A204.1 (cell line): ENCODE results near the gene RTN1.
A peak's percentile ranks its signal among the peaks of the same experiment; 100 is the strongest.
"Not testable (repeated sequence)": the region's sequence is repeated elsewhere in the genome, so short reads cannot be mapped to it uniquely, and the experiment has no call there.

Source experiments
- FAIRE-seq: peaks from 2 replicates; lab custom pipeline; 2012; peaks lifted over from hg19 to GRCh38; lab: Jason Lieb, UNC

RTN1 gene

DNA sequence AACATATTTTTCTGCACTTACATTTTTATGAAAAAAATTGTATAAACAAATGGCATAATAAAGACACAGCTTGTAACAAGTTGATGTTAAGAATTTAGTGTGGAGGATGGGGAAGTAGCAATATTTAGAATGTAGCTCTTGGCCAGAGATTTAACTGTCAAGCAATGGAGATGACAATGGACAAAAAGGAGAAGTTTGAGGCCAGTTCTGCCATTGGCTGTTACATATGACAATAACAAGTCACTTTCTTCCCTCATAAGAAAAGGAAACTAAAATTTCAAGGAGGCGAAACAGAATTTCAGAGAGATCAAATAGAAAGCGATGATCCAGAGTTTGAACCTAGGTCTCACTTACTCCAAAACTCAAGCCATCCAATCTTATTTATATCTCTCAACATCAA, 171.1 kb downstream of the RTN1 start:
- FAIRE-seq: no peak

DNA sequence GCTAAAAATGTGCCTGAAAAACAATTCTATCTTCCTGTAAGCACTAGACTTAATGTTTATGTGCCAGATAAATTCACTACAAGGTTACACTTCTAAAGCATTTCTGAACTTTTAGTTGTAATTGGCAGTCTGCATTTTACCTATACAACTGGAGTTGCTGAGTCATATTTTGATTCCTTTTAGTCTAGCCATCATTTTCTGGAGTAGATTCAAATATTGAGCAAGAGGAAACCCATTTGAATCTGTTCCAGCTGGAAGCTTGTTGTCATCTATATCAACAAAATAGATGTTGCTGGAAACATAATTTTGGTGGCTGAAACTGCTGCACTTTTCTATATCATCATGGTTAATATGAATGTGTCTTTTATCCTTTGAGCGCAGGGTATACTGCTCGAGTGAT, 171.8 kb downstream of the RTN1 start:
- FAIRE-seq: no peak

DNA sequence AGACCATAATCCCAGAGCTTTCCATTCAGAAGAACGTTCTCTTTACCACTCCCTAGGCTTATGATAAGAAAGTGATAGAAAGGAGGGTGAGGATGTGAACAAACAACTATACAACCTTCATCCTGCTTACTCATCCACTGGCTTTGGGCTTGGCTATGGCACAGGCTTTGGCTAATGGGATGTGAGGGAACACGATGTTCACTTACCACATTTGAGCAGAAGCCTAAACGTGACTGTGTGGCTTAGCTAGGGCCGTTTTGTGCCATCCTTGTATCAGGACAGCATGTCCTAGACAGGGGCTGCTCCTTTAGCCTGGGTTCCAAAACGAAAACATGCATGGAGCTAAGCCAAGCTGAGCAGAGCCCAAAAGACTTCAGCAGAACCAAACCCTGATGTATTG, 175.4 kb downstream of the RTN1 start:
- FAIRE-seq: no peak

- FAIRE-seq: no peak
These were observed 179.3 kb downstream of the RTN1 start for GRCh38 chr14:59691266-59691665.

GRCh38 chr14:59690426-59690825, 180.2 kb downstream of the RTN1 start:
- FAIRE-seq: no peak

GRCh38 chr14:59688224-59689170, 182.1 kb downstream of the RTN1 start:
- FAIRE-seq: no peak

DNA sequence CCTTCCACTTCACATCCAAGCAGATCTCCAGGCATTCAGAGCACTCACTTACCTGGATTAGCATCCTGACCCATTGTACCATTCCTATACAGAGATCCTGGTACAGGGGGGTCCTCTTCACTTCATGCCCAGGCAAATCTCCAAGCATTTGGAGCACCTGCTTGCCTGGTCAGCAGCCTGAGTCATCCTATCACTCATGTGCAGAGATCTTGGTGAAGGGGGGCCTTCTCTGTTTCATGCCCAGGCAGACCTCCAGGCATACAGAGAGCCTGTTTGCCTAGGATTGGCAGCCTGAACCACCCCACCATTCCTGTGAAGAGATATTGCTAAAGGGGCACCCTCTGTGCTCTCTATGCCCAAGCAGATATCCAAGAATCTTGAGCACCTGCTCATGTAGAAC, 182.9 kb downstream of the RTN1 start:
- FAIRE-seq: no peak

DNA sequence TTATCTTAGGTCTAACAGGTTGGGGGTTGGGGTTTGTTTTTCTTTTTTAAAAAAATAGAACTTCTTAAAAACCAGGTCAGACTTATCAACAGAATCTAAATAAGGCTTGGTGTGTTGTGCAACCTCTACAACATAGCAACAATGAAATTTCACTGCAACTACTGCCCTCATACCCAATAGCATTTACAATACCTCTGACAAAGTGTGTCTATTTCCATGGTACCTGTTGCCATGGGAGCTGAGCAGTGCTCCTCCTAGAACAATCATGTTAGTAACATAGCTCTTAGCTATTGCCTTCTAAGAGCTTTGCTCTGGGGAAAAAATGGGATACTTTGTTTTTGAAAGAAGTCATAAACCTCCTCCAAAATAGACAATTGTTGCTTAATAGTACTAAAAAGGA, 190.7 kb downstream of the RTN1 start:
- FAIRE-seq: no peak

DNA sequence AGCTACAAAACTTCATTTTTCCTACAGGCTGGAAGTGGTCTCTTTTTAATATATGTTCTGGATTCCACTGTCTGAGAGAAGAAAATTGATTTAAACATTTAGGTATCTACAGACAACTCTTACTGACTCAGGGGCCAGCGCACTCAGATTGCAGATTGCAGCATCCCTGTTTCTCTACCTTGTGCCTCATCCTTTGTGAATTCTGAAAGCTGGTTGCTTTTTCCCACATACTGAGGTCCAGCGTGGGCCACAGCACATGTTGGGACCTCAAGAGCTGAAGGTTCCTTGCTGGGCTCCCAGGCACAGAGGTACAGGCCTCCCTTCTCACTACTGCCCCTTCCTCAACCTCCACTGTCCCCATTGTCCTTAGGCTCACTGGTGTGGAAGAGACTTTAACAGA, 192.2 kb downstream of the RTN1 start:
- no peak for FAIRE-seq

- FAIRE-seq: no peak
These were observed 192.8 kb downstream of the RTN1 start for GRCh38 chr14:59677771-59678231.

- FAIRE-seq: peak; percentile 27
These were observed 195.2 kb downstream of the RTN1 start for GRCh38 chr14:59675394-59675793.

GRCh38 chr14:59664741-59665140, 205.8 kb downstream of the RTN1 start:
- no peak for FAIRE-seq

DNA sequence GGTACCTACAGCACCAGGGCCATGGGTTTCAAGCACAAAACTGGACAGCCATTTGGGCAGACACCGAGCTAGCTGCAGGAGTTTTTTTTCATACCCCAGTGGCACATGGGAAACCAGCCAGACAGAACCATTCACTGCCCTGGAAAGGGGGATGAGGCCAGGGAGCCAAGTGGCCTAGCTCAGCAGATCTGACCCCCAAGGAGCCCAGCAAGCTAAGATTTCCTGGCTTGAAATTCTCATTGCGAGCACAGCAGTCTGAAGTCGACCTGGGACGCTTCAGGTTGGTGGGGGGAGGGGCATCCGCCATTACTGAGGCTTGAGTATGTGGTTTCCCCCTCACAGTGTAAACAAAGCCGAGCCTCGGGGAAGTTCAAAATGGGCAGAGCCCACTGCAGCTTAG, 212.8 kb downstream of the RTN1 start:
- no peak for FAIRE-seq

DNA sequence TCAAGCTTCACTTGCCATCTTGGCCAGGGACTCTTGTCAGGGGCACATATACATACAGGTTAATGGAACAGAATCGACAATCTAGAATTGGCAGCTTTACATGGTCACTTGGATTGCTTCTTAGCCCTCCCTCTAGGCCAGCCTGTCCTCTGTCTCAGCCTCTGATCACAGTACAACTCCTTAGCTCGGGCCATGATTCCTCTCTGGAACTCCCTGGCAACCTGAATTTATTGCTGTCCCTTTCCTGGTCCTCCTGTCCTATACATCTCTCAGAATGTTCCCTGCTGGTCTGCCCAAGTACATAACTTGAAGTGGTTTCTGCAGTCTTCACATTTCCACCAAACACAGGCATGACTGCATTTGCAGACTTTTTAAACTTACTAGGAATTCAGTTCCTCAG, 214.1 kb downstream of the RTN1 start:
- FAIRE-seq: no peak

- FAIRE-seq: not testable (repeated sequence)
These were observed 216.4 kb downstream of the RTN1 start for GRCh38 chr14:59654131-59654530.

DNA sequence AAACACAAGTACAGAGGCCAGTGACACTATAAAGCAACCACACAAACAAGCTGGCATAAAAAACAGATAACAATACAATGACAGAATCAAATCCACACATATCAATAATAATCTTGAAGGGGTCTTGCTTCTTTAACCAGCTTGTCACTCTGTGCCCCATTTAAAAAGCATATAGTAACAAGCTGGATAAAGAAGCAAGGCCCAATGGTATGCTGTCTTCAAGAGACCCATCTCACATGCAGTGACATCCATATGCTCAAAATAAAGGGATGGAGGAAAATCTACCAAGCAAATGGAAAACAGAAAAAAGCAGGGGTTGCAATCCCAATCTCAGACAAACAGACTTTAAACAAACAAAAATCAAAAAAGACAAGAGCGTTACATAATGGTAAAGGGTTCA, 223.7 kb downstream of the RTN1 start:
- FAIRE-seq: not testable (repeated sequence)

DNA sequence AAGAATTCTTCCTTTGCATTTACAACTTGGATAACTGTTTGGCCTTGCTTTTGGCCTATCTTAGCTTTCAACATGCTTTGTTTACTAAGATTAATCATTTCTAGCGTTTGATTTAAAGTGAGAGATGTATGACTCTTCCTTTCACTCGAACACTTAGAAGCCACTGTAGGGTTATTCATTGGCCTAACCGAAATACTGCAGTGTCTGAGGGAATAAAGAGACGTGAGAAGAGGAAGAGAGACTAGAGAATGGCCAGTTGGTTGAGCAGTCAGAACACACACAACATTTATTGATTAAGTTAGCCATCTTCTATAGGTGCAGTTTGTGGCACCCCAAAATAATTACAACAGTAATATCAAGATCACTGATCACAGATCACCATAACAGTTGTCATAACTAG, 231.7 kb downstream of the RTN1 start:
- no peak for FAIRE-seq

GRCh38 chr14:59634617-59635016, 236.0 kb downstream of the RTN1 start:
- FAIRE-seq: no peak

GRCh38 chr14:59633486-59633885, 237.1 kb downstream of the RTN1 start:
- no peak for FAIRE-seq

DNA sequence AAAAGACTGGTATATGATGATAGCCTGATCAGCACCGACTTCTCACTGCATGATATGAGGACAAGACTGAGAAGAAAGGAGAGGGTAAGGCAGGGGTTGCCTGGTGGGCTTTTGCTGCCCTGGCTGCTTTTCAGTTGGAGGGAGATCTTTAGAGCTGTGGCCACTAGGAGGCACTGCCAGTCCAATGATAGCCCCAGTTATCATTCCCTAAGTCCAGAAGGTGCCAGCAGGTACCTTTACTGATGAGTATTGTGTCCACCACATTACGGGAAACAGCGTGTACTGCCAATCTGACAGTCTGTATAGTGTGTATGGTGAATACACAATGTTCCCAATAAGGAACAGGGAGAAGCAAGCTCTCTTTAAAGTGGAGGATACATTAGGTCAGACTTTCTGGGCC, 238.2 kb downstream of the RTN1 start:
- FAIRE-seq: no peak

- no peak for FAIRE-seq
These were observed 239.3 kb downstream of the RTN1 start for GRCh38 chr14:59631237-59631636.

- no peak for FAIRE-seq
These were observed 240.2 kb downstream of the RTN1 start for GRCh38 chr14:59630288-59630963.

DNA sequence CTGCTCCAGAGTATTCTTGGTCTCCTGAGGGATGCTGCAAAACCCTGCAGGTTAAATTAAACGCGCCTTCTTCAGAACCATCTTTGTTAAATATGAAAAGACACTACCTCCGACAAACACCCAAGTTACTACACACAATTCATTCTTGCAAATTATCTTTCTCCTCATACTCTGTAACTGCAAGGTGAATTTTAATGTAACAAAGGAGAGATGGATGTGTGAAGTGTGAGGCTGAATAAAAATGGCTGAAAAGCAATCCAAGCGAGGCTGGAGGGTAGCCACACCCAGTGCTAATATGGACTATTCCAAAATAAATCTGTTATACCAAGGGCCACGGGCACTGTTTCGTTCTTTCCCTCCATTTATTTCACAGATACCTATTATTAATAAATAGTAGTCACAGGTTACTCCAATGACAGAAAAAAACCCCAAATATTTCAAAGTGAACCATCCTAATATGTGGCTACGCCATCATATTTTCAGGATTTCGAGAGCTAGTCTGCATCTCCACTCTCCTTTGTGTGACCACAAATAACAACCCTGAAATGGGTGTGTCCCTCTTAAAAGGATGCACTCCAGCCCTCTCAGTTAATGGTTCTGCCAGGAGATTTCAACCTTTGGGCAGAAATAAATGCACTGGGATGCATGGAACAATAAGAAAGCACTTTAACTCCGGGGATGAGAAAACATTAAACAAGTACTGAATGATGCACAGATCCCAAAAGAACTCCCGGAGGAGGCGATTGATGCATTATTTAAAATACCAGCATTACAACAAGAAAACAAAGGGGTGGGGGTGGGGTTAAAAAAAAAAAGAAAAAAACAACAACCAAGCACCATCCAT, 240.9 kb downstream of the RTN1 start:
- FAIRE-seq: no peak
